ENCODE results near the gene STXBP6.

STXBP6 gene

DNA sequence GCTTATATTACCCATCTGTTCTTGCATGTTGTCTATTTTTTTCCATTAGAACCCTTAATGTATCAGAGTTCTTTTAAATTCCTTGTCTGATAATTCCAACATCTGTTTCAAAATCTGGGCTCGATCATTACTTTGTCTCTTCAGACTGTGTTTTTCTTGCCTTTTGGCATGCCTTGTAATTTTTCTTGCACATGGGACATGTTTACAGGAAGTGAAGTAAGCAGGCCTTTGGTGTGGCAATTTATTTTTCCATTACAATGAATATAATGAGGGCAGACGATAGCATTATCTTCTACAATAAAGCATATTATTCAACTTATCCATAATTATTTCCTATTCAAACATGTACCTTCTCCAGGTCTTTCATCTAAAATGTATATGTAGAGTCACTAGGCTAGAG lies 48.3 kb downstream of the STXBP6 start:
- no peaks in the 10 kb centered on the region for H3K36me3 ChIP-seq (replicated peaks)
- in situ Hi-C loops (cut with HindIII; ENCODE audit: low pct_ligation_motif_present, low sequenced_read_pairs): no loop called here
- TF ChIP-seq CTCF (IDR thresholded peaks at IDR 0.05; ENCODE audit: low read depth, low read length, missing control alignments): no peak
- H3K27ac ChIP-seq: no peak overlapping the region
- H3K27me3 ChIP-seq (replicated peaks): no peaks in the 10 kb centered on the region
- no peak overlapping the region for H3K4me3 ChIP-seq (ENCODE audit: low read depth, low read length)
- DNase-seq: no peak

- no peak for TF ChIP-seq CTCF (IDR thresholded peaks at IDR 0.05; ENCODE audit: low read depth, low read length, missing control alignments)
- in situ Hi-C loops (cut with HindIII; ENCODE audit: low pct_ligation_motif_present, low sequenced_read_pairs): no loop called here
These were observed 48.8 kb downstream of the STXBP6 start for GRCh38 chr14:25001156-25001555.

GRCh38 chr14:24999157-24999556 lies 50.8 kb downstream of the STXBP6 start:
- H3K27ac ChIP-seq: no peak overlapping the region
- no peaks in the 10 kb centered on the region for H3K36me3 ChIP-seq (replicated peaks)
- TF ChIP-seq CTCF (IDR thresholded peaks at IDR 0.05; ENCODE audit: low read depth, low read length, missing control alignments): no peak
- no peaks in the 10 kb centered on the region for H3K27me3 ChIP-seq (replicated peaks)
- in situ Hi-C loops (cut with HindIII; ENCODE audit: low pct_ligation_motif_present, low sequenced_read_pairs): no loop called here
- H3K4me3 ChIP-seq (ENCODE audit: low read depth, low read length): no peak overlapping the region
- no peak for DNase-seq

More at GRCh38 chr14:25001156-25001555, 48.8 kb downstream of the STXBP6 start:
- no peak for DNase-seq
- Histone ChIP-seq H3K27ac (no peak overlapping the region), H3K27me3 (replicated peaks) (no peaks in the 10 kb centered on the region), H3K36me3 (replicated peaks) (no peaks in the 10 kb centered on the region), H3K4me3 (ENCODE audit: low read depth, low read length) (no peak overlapping the region)

DNA sequence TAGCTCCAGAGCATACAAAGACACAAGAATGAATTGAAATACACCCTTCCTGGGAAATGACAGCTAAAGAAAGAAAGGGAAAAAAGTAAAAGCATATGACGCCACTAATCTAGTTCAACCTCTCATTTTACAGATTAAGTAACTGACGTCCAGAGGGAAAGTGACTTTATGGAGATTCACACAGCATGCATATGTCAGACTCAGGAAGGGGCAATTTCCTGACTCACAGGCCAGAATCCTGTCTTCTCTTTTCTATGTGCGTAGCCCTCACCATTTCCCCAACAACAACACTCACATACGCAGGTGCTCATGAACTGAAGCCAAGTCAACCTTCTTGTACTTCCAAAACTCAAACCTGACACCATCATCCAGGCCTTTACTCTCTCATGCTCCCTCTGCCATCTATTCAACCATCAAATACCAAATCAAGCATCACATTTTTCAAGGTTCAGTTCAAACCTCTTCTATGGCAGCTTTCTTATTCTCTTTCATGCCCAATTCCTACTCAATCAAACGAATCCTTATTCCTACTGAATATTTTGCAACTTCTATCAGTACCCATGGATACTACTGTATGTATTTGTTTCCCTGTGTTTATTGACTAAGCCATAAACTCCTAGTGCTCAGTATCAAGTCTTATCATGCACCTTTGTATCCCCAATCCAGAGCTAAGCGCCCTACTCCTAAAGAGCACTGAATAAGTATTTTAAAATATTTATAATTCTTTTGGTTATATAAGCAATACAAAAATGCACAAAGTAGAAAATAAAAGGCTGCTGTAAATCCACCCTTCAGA lies 52.8 kb downstream of the STXBP6 start:
- DNase-seq: no peak
- no peak for TF ChIP-seq CTCF (IDR thresholded peaks at IDR 0.05; ENCODE audit: low read depth, low read length, missing control alignments)
- Histone ChIP-seq H3K36me3 (replicated peaks) (no peaks in the 10 kb centered on the region), H3K27me3 (replicated peaks) (no peaks in the 10 kb centered on the region), H3K27ac (no peak overlapping the region), H3K4me3 (ENCODE audit: low read depth, low read length) (no peak overlapping the region)
- in situ Hi-C loops (cut with HindIII; ENCODE audit: low pct_ligation_motif_present, low sequenced_read_pairs): no loop called here

GRCh38 chr14:24995016-24995415 lies 54.9 kb downstream of the STXBP6 start:
- Histone ChIP-seq H3K4me3 (ENCODE audit: low read depth, low read length) (no peak overlapping the region), H3K27me3 (replicated peaks) (no peaks in the 10 kb centered on the region), H3K27ac (no peak overlapping the region), H3K36me3 (replicated peaks) (no peaks in the 10 kb centered on the region)
- TF ChIP-seq CTCF (IDR thresholded peaks at IDR 0.05; ENCODE audit: low read depth, low read length, missing control alignments): no peak
- in situ Hi-C loops (cut with HindIII; ENCODE audit: low pct_ligation_motif_present, low sequenced_read_pairs): no loop called here
- DNase-seq: no peak

- TF ChIP-seq CTCF (IDR thresholded peaks at IDR 0.05; ENCODE audit: low read depth, low read length, missing control alignments): no peak
- no peak overlapping the region for H3K27ac ChIP-seq
- DNase-seq: no peak
- H3K36me3 ChIP-seq (replicated peaks): no peaks in the 10 kb centered on the region
- no peaks in the 10 kb centered on the region for H3K27me3 ChIP-seq (replicated peaks)
- H3K4me3 ChIP-seq (ENCODE audit: low read depth, low read length): no peak overlapping the region
- in situ Hi-C loops (cut with HindIII; ENCODE audit: low pct_ligation_motif_present, low sequenced_read_pairs): no loop called here
These were observed 56.3 kb downstream of the STXBP6 start for GRCh38 chr14:24993631-24994030.
